Omental fat pad (tissue), 4 donors: ENCODE results near the gene BAIAP2L1. TPM values are rescaled to one million over a fixed set of nuclear protein-coding genes. Genes with fewer than 3 reads are reported as not detected.

ENCODE experiments used
- ATAC-seq: fragments of 150-250 bp; one replicate; pipeline ENCODE4 v1.9.1; 2016; ENCODE audit warnings: mild to moderate bottlenecking, moderate library complexity; ENCODE audit not compliant: low FRiP score
- DNase-seq: peaks from one replicate; pipeline ENCODE4 v3.0.0-alpha.2; 2019; ENCODE audit warnings: low spot score
- total RNA-seq, 4 donors: library from RNA; depleted of rRNA; stranded (reverse); fragments of >200 nt; gene quantifications; one replicate each; pipeline ENCODE4 v1.1.0, GENCODE V29; 2016
- TF ChIP-seq, protein P1 (sequence below), 3 donors: fragments of 450-650 bp; IDR thresholded peaks; one replicate each; pipeline ENCODE4 v1.5.1; 2016 to 2017; ENCODE audit warnings: antibody characterized with exemption in 3 of 3, mild to moderate bottlenecking in 3 of 3, moderate library complexity in 2 of 3

BAIAP2L1 gene
- total RNA-seq, 4 donors from 2014 or later, result 2.5 to 6.3 (median 3.0) TPM

DNA sequence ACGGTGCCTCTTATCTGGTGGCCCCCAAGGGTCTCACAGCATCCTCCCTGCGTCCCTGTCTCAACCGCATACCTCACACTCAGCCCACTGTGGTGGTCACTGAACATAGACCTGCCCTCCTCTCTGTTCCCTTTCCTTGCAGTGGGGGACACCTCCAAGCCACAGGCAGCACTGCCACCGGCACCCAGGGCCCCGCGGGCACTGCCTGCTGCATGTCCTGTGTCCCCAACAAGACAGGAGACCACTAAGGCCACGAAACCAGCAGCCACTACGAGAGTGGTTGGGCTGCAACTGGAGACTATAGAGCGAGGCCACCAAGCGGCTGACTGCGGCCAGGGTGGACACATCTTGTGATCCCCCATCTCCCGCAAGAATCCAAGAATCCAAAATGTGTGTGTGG, 104.1 kb downstream of the BAIAP2L1 start:
- DNase-seq, result no peak
- TF ChIP-seq, protein P1, sequence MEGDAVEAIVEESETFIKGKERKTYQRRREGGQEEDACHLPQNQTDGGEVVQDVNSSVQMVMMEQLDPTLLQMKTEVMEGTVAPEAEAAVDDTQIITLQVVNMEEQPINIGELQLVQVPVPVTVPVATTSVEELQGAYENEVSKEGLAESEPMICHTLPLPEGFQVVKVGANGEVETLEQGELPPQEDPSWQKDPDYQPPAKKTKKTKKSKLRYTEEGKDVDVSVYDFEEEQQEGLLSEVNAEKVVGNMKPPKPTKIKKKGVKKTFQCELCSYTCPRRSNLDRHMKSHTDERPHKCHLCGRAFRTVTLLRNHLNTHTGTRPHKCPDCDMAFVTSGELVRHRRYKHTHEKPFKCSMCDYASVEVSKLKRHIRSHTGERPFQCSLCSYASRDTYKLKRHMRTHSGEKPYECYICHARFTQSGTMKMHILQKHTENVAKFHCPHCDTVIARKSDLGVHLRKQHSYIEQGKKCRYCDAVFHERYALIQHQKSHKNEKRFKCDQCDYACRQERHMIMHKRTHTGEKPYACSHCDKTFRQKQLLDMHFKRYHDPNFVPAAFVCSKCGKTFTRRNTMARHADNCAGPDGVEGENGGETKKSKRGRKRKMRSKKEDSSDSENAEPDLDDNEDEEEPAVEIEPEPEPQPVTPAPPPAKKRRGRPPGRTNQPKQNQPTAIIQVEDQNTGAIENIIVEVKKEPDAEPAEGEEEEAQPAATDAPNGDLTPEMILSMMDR (IDR thresholded peaks at IDR 0.05), result no peak
- no peak for ATAC-seq

DNA sequence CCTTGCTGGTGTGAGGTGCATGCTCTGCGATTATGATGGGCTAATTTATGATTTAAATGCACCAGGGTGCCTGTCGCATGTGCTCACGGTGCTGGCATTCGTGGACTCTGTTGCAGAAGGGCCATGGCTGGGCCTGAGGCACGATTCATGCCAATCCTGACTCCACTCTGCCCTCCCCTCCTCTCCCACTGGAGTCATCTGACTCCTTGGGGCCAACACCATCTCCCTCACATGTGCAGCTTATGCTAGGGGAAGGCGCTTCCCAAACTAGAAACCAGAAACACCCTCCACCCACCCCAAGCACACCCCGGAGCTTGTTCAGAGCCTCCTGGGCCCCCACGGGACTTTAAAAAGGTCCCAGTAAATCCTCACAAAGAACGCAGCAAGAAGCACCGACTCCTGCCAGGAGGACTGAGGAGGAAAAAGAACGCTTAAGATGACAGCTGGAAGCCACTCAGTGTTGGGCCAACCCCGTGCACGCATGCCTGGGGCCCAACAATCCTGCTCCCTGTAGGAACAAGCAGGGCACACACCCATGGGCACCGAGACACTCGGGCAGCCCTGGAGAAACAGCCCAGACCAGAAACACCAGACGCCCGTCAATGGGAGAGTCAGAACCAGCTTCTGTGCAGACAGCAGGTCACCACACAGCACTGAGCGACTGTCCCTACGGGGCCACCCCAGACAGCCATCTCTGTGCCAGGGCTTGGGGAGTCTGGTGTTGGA, 105.3 kb downstream of the BAIAP2L1 start:
- DNase-seq, result no peak
- ATAC-seq, result no peak
- TF ChIP-seq, protein P1 (IDR thresholded peaks at IDR 0.05), result no peak

DNA sequence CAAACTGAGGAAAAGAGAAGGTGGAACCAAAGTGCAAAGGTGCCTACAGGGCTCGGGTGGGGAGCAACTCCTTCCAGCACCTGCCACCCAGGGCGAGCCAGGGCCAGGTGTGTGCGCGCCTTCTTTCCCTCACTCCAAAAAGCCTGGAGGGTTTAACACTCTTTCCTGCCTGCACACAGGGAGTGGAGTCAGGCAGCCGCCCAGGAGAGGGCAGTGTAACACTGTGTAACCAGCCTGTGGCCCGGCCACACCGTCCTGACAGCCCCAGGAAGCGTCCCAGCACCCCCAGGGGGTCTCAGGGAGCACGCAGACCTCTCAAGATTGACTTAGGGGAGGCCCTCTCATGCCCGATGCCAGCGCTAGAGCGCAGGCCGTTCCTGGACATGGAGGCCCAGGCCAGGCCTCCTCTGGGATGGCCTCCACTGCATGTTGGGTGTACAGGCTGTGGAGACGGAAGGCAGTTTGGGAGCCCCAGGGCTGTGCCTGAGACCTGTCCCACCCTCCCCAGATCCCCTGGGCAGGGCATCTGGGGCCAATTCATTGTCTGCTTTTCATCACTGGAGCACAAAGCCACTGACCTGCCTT, 106.0 kb downstream of the BAIAP2L1 start:
- DNase-seq, result no peak
- ATAC-seq, result peak; percentile 55
- TF ChIP-seq, protein P1 (IDR thresholded peaks at IDR 0.05), result no peak

DNA sequence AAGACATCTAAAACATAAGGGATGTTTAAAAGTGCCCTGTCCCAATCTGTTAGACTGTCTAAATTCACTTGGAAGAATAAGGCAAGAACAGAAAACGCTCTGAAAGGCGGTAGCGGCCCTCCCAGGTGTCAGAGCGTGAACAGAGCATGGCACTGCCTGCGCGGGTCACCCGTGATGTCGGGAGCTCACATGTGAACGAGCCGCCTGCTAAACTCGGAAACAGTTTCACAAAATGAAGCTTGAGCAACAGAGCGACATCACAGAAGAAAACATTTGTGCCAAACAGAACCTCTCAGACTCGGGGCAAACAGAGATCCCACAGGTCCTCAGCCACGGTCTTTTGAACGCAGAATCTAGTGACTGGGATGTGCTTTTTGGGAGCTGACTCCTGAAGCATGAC, 106.6 kb downstream of the BAIAP2L1 start:
- ATAC-seq, result no peak
- no peak for DNase-seq
- TF ChIP-seq, protein P1 (IDR thresholded peaks at IDR 0.05), result no peak

DNA sequence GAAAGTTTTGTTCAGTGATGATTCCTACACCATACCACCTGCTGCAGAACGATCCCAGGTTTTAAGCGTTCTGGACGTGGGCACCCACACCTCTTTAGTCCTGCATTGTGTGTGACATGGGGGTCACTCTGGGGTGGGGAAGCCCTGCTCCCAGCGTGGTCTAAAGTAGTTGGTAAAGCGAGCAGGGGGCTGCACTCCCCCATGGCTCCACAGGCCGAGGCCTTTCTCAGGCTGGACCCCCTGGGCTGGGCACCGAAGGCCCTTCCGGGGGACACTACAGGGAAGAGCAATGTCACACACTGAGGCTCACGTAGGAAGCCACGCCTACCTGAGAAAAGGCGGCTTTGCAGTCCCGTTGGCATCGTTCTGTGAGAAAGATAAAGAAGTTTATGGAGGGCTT, 107.1 kb downstream of the BAIAP2L1 start:
- no peak for DNase-seq
- TF ChIP-seq, protein P1 (IDR thresholded peaks at IDR 0.05), result no peak
- no peak for ATAC-seq

DNA sequence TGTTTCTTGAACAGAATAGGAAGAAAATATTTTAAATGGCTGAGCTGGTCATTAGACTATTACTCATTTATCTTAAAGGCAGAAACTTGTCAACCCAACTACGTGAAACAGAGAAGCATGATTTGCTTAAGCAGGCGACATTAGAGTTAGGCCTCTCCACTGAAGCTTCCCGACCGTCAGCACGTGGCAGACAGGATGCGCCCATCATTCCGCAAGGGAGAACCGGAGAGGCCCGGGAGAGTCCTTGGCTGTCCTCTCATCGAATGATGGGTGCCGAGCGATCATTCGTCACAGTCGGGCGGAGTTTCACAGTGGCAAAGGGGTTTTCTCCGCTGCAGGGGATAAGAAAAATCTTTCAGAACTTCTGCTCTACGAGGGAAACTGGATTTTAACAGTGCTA, 107.6 kb downstream of the BAIAP2L1 start:
- DNase-seq (no peak), ATAC-seq (no peak)
- TF ChIP-seq, protein P1 (IDR thresholded peaks at IDR 0.05), result no peak

DNA sequence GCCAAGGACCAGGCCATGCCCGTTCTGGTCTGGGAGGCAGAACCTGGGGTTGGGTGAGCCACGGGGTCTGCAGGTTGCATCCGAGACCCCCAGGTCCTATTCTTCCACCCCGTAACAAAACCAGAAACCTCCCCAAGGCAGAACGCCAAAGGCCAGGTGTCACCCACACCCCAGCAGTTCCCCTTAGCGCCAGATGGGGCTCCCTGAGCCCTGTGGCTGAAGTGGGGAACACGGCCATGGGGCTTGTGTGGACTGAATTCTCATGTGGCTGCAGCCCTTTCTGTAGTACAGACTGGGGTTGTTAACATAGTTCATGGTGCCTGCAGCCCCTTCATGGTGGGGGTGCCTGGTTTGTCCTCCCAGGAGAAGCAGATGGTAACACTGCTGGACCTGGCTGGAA, 109.2 kb downstream of the BAIAP2L1 start:
- TF ChIP-seq, protein P1 (IDR thresholded peaks at IDR 0.05), result no peak
- ATAC-seq (no peak), DNase-seq (no peak)
